Measurements from ENCODE around the gene VGLL4.

DNA sequence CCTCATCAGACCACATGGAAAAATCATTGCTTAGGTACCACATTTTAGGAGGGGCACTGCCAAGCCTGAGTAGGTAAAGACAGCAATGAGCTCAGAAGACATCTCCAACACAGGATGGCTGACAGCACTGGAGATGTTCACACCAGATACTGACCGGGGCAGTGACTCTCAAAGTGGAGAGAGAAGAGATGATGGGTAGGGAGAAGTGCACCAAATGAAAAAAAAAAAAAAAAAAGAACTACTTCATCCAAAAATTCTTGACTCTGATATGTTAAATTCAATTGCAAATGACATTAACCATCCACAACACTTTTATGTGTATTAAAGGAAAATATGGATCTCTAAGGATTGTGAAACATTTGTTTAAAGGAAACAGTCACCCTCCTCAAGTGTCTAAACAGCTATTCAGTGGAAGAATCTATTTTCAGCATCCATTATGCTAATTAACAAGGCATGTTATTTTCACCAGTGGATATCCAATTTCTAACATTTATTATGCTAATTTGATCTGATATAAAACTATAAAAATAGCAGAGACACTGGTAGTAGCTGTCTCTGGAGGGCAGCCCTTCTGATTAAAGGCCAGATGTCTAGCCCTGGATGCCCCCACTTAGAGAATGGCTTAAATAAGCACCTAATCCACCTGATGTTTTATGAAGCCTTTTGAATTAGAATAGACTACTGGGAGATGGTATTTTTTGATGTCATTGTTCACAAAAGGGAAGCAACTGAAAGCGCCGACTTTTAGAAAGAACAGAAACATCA, 48.2 kb upstream of the VGLL4 start:
- TF ChIP-seq CTCF (IDR thresholded peaks at IDR 0.05; ENCODE audit: poor library complexity, severe bottlenecking) = no peak
- TF ChIP-seq EZH2 (IDR thresholded peaks at IDR 0.05; ENCODE audit: borderline replicate concordance, insufficient read depth, low read length, poor library complexity, severe bottlenecking) = no peak
